NCI-H1694 (cell line): ENCODE data around the gene SH3RF3.
"Not testable (repeated sequence)": the region's sequence is repeated elsewhere in the genome, so short reads cannot be mapped to it uniquely, and the experiment has no call there.

Source experiments
- DNase-seq: peaks from one replicate; lab custom pipeline; 2025; lab: John Stamatoyannopoulos, UW

SH3RF3 gene

DNA sequence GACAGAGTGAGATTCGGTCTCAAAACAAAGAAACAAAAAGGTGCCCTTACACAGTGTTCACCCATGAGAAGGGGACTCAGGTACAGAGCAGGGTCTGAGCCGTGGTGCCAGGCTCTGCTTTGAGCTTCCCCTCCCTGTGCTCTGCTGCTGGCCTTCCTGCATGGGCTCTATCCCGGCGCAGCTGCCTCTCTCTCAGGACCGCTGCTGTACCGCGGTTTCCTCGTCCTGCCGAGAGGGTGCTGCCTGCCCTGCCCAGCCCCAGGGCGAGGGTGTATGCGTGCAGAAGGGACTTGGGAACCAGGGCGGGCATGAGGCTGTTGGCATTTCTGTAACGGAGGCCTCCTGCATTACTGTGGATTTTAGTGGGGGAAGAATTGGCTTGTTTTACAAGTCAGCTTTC, 30.1 kb downstream of the SH3RF3 start:
- DNase-seq = no peak

DNA sequence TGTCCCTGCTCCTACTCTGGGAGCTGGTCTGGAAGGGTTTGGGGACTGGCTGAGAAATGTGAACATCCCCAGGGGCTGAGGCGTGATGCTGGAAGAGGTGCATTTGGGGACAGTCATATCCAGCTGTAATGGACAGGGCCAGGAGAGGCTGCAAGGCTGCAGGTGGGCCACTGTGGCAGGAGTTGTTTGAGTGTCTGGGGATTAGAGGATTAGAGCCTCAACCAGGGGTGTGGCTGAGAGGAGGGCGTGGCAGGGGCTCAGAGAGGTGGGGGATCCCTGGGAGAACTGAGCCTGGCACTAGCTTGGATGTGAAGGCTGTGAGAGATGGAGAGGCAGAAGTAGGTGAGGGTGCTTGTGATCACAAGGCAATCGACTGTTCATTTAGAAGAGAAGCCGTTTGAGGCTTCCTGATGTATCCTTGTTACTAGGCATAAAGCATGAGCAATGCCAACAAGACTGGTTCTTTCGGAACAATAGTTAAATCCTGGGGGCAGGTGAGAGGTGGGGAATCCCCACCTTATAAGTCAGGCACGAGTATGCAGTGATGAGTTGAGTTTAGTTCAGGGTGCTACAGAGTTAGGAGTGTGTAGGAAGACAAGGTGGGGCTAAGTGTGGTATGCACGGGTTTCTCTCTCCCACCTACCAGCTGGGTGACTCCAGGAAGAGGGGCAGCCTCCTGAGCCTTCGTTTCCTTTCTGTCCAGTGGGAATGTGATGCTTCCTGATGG, 31.9 kb downstream of the SH3RF3 start:
- DNase-seq = no peak

DNA sequence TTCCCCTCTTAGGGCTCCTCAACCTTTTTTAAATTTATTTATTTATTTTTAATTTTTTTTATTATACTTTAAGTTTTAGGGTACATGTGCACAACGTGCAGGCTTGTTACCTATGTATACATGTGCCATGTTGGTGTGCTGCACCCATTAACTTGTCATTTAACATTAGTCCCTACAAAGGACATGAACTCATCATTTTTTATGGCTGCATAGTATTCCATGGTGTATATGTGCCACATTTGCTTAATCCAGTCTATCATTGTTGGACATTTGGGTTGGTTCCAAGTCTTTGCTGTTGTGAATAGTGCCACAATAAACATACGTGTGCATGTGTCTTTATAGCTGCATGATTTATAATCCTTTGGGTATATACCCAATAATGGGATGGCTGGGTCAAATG, 33.4 kb downstream of the SH3RF3 start:
- not testable (repeated sequence) for DNase-seq

DNA sequence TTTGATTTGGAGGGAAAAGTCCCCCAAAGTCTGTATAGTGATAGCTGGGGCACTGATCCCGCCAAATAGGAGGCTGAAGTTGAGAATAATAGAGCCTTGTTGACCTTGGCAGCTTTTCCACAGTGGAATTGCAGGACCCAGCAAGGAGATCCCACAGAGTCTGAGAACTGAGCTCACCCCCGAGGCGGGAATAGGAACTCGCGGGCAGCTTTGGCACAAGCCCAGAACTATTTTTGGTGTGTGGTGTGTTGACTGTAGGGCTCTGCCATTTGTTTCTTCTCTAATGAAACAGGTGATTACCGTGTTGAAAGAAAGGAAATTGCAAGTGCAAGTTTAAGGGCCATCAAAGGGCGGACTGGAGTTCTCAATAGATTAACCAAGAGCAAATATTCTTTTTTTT, 34.0 kb downstream of the SH3RF3 start:
- DNase-seq = no peak

DNA sequence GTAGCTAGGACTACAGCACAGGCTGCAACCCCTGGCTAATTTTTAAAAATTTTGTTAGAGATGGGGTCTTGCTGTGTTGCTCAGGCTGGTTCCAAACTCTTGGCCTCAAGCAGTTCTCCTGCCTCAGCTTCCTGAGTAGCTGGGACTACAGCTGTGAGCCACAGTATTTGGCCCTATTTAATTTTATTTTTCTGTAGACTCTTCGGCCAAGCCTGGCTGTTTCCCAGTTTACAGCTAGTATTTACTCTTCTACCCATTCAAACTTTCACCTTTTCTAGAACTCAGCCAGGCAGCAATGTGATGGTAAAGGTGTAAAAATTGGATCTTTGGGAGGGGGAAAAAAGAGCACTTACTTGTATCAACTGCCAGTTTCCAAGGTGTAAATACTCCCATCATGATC, 35.3 kb downstream of the SH3RF3 start:
- no peak for DNase-seq

DNA sequence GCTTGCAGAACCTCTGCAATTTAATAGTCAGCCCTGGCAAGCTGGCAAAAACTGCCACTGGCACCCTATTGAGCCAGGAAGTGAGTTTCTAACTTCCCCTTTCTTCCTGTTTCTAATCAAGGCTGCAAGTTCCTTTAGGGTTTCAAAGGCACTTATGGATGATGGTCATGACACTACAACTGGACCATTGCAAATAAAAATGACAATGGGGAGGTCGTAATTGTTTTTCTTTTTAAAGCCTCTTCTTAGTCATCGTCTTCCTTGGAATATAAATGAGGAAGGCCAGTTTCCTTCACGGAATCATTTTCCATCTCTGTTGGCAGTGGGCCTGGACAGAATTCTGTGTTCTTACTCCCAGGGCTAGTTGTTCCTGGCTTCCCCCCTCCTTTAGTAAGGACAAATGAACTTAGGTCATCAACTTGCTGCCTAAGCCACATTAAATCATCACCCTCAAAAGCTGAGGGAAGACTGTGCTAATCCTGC, 35.8 kb downstream of the SH3RF3 start:
- DNase-seq = no peak

DNA sequence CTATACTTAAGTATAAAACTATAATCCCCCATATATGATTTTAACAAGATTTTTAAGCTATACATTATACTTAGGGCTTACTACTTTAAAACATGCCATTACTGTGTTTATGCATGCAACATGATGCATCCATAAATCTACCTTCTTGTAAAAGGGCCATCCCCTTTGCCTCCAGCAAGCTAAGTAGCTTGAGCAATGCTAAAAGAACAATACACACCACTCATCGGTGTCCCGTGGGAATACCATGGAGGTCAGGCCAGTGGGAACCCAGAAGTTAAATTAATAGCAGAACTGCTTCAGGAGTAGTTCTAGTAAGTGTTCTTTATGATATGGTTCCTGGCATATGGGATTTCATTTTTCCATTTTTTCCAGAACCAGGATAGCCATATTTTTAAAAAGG, 37.8 kb downstream of the SH3RF3 start:
- no peak for DNase-seq

DNA sequence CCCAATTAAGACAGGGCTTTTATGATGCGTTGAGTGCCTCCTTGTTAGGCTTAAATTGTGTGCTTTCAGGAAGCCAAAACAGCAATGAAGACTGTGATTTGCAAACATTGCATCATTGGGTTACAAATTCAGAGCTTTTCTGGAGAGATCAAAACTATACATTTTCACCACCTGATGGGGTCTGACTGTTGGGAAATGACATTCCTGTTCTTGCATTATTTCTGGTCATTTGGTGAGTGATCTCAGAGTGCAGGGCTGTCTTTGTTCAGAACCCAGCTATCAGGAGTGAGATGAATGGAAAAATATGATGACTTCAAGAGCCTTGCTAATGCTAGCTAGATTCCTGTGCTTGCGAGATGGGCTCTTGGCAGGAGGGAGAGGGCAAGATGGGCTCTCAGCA, 39.1 kb downstream of the SH3RF3 start:
- no peak for DNase-seq

DNA sequence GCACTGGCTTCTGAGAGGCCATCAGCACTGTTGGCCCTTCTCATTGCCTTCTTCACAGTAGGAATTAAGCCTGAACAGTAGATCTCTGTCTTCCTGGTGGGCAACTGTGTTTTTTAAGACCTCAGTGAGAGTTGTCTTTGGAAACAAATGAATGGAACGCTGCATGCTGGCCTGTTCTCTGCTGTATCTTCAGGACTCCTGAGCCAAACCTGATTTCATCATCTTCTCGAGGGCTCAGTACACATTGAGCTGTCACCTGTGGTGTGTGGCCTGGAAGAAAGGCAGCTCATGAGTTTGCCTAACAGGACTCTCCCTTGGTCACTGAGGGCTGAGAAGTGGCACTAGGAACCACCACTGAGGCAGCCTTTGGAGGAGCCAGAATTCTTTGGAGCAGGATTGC, 39.7 kb downstream of the SH3RF3 start:
- no peak for DNase-seq

DNA sequence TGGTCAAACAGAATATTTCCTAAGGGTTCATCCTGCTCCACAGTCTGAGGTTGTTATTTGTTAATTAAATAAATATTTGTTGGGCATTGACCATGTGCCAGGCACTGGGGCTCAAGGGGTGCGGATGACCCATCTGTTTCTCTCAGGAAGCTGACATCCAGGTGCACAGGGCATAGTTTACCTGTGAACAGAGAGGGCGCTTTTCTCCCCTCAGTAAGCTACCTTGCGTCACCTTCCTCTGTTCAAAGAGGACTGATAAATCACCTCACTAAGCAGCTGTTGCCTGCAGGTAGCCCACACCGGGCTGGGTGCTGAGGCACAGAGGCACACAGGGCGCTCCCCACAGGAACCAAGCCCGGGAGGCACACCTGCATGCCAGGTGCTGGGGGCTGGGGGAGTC, 41.6 kb downstream of the SH3RF3 start:
- no peak for DNase-seq

DNA sequence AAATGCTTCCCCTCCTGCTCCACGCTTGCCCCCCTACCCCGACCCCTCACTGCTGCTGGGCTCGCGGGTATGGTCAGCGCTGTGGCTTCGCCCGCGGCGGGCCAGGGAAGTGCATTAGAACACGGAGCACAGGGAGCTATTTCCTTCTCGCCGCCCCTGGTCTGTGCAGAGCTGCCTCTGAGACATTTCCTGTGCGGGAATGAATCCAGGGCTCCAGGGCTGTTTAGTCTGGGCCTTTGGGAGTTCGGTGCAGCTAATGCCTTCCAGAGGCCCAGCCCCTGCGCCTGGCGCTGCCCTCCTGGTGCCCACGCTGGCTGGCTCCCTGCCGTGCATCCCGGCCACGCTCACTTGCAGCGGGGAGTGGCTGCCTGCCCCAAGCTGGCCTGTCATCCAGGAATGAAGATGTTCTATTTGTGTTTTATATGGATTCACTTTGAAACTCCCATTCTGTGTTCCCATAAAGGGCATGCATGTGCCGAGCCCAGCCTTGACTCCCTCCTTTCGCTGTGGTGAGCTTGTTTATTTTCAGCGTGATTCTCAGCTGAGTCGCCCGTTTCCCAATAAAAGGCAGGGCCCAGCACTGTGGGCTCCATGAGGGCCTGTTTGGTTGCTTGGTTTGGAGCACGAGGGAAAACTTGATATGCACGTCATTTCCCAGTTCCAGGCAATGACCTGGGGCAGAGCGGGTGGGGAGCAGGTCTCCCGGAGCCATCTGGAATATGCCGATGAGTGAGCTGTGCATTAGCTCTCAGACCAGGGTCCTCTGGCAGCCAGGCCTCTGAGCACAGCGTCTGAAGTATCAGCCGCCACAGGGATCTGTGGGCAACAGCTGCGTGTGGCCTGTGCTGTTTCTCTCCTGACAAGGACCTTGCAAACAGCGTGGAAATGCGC, 42.7 kb downstream of the SH3RF3 start:
- no peak for DNase-seq

DNA sequence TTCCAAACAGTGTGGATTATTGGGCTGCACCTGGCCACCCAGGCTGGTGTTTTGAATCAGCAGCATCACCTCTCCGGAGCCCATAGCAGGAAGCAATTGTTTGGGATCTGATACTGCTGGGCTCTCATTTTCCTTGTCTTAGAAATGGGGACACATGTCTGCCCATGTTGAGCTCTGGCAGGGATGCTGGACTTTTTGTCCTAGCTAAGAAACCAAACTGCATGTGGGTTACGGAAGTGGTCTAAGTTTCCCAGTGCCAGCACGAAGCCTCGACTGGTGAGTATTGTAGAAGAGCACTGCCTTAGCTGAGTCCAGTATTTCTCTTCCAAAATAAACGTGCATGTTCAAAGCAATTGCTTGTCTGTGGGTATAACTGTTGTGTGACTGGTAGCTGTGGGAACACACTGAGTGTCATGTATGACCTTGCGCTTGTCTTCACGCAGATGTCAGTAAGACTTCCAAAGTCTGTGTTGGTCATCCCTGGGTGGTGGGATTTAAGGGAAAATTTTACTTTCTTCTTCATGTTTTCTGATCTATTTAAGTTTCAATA, 43.6 kb downstream of the SH3RF3 start:
- no peak for DNase-seq

DNA sequence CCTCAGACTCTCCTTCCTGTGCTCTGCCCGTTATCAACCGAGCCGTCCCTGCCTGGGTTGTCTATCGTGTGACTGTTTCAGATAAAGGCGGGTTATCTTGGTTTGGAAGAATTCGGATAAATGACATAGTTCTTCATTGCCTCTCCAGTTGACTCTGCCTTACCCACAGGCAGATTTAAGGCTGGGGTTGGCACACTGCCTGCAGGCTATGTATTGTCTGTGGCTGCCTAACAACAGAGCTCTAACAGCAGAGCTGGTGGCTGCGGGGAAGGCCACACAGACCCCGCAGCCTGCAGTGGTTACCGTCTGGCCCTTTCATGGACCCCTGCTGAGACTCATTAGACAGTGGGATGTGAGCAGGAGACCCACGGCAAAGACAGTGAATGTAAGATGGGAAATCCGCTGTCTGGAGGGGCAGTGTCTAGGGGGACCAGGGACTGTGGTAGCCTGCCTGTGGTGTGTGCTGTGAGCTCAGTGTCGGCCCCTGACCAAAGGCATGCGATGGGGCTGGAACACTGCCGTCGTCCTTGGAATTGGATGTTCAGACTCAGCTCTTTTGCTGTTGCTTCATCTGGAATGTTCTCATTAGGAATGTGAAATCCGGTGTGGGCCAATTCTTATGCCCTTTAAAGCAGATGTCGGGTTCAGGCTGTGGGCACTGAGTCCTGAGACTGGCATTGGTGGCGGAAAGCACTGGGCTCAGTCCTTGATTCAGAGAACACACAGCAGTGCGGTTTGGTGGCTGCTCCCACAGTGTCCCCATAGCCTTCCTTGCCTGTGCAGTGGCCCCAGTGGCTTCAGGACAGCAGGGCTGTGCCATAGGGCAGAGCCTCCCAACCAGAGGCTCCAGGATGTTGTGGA, 44.5 kb downstream of the SH3RF3 start:
- DNase-seq = peak; percentile 12

DNA sequence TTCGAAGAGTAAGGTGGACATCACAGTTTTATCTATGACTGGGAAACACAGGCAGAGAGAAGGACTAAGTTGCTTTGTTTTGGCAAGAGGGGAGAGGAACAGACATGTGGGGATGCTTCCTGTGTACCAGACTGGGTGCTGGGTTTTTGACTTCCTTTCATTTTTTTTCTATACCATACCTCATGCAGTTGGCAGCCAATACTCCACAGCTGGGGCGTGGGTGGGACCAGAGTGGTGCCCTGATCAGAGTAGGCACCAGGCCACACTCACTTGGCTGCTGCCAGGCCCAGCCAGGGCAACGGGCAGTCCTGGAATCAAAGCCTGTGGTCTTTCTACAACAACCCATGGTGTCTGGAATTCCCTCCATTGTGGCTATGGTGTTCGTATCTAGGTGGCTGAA, 45.2 kb downstream of the SH3RF3 start:
- no peak for DNase-seq

DNA sequence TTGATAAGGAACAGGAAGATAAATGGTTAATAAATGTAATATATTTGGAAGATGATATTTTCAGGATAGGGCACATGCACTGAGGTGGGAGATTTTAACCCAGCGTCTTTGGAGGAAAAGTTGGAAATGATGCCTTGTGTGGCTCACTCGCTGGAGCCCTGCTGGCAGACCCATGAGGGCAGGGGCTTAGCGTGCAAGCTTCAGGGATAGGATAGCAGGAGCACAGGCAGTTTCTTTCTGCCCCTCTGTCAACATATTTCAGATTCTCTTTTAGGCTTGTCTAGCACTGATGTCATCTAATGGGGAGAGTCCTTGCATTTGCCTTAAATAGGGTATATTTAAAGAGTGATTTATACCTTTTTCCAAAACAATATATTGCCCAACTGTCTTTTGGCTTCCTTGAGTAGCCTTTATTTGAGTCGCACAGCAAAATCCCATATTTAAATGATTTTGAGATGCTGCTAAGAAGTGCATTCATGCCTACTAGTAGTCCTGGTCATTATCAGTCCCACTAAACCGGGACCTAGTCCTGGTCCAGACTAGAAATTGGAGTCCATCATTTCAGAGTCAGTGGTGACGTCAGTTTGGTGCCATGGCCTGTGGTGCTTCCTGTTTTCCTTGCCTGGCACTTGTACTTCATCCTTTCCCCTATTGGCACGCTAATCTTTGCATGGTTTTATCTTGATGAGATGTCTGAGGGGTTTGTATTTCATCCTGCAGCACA, 45.8 kb downstream of the SH3RF3 start:
- DNase-seq = no peak

DNA sequence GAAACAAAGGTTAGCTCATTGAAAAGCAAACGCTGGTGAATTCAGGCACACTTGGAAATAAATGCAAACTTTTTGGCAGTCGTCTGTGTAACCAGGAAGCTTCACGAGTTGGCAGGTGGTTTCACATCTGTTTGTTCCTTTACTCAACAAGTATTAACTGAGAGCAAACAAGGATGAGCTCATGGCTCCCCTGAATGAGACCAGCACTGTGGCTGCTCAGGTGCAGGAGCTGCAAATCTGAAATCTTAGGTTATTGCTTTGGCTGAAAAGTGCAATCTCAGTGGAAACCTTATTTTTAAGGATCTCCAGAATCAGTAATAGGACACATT, 46.3 kb downstream of the SH3RF3 start:
- DNase-seq = no peak

DNA sequence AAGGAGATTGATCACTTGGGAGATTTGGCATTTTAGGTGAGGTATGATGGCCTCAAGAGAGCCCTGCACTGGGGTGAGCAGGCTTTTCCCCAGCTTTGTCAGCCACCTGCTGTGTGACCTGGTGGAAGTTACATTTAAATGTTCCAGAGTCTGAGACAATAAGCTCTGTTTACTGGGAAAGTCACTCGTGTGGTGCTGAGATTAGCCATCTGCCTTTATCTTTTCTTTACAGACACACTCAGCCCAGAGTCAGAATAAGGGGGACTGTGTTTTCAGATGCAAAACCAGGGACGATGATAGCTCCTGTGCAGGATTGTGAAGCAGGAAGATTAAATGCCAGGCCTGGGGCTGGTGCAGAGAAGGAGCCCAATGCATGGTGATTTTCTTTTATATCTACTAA, 47.9 kb downstream of the SH3RF3 start:
- no peak for DNase-seq

DNA sequence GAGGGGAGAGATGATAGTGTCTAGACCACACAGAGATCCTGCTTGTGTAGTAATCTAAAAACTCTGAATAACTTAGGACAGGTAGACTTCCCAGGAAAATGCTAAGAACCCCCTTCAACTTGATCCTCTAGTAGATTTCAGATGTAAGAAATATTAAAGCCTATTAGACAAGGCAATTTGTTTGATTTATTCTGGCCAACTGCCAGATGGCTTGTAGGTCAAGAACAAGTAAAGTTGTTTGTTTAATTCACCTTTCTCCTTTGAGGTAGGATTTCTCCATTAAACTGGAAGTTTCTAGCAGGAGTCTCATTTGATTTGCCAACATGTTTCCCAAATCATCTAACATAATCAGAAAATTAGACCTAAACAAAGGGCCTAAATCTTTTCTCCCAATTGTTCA, 48.6 kb downstream of the SH3RF3 start:
- DNase-seq = no peak

DNA sequence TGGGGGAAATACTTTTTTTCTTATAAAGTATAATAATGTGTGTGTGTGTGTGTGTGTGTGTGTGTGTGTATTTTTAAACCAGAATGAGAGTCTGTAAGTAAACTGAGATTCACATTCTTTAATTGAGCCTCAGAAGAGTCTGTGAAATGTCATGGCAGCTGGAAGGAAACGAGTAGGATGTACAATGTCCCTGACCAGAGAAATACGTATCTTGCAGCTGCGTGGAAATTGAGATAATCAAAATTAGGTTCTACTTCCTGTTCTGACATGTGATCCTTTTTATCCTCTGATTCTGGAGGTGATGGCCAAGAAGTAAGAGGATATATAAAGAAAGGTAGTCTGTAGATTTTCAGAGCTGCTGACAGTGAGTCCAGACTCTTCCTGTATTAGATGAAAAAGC, 50.0 kb downstream of the SH3RF3 start:
- DNase-seq = no peak

DNA sequence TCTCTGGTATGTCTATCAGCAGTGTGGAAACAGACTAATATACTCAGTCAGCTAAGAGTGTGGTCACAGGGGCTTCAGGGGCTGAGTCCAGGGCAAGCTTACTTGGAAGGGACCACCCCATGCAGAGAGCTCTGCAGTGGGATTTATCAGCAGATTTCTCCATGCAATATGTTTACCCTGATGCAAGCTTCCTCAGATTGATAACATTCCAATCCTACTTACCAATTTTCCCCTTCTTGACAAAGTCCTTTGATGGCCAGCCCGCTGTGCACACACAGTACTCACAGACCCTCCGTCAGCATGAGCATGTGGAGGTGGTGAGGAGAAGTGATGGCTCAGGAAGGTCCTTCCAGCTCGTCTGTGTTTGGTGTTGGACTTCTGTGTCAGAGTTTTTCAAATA, 51.8 kb downstream of the SH3RF3 start:
- no peak for DNase-seq

DNA sequence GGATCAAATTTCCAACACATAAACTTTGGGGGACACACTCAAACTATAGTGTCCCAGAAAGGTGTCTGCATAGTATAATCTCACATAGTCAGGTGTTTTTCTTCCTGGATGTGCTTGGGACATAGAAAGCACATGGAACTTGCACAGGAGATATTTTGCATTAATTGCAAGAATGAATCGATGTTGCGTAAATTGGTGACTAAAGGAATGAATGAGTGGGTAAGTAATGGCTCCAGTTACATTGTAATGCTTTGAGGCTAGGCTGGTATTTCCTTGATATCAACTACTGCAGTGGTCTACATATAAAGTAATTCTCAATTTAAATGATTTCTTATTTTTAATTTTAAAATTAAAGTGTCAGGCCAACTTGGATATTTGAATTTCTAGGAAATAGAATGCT, 53.4 kb downstream of the SH3RF3 start:
- DNase-seq = no peak

DNA sequence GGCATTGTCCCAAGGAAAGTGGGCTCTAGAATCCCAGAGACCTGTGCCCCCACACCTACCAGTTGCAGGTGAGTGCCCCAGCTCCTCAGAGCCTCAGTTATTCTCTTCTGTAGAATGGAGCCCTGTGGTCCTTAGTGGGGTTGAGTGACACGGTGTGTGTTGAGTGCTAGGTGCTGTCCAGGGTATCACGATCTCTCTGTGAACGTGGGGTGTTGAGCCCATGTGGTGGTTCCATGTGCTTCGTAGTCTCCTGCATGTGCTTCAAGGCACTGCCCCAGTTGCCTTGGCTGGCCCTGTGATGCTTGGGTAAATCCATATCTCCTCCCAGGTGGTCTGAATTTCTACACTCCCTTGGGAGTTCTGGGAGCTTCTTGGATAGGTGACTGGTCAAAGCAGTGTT, 54.9 kb downstream of the SH3RF3 start:
- DNase-seq = no peak
